GM10847 (cell line): ENCODE data around the gene SAP130.
A peak's percentile ranks its signal among the peaks of the same experiment; 100 is the strongest.

Source experiments
- POLR2A ChIP-seq: IDR thresholded peaks from 2 replicates; pipeline ENCODE4 v1.6.1; 2011; ENCODE audit not compliant: insufficient read length; ENCODE audit errors: extremely low read depth

SAP130 gene

GRCh38 chr2:128027801-128028667, at the start of gene SAP130:
Gene SAP130 (minus strand): TSS chr2:128028059. CDS start chr2:128026292, 1,767 bp downstream.
- TF ChIP-seq POLR2A, result peak; percentile 70

- no peak for TF ChIP-seq POLR2A
Measured at GRCh38 chr2:128076461-128077106, 48.7 kb upstream of the SAP130 start.

- TF ChIP-seq POLR2A, result no peak
Measured at GRCh38 chr2:128073278-128073677, 45.4 kb upstream of the SAP130 start.

GRCh38 chr2:128069769-128070168, 41.9 kb upstream of the SAP130 start:
- no peak for TF ChIP-seq POLR2A

GRCh38 chr2:128064353-128064752, 36.5 kb upstream of the SAP130 start:
- no peak for TF ChIP-seq POLR2A

- no peak for TF ChIP-seq POLR2A
Measured at GRCh38 chr2:128062571-128062970, 34.7 kb upstream of the SAP130 start.

- TF ChIP-seq POLR2A, result no peak
Measured at GRCh38 chr2:128058114-128058513, 30.3 kb upstream of the SAP130 start.

GRCh38 chr2:128057334-128057733, 29.5 kb upstream of the SAP130 start:
- TF ChIP-seq POLR2A, result no peak

GRCh38 chr2:128054104-128054885, 26.4 kb upstream of the SAP130 start:
- no peak for TF ChIP-seq POLR2A

GRCh38 chr2:128053331-128053730, 25.5 kb upstream of the SAP130 start:
- no peak for TF ChIP-seq POLR2A

GRCh38 chr2:128043041-128043440, 15.2 kb upstream of the SAP130 start:
- no peak for TF ChIP-seq POLR2A

GRCh38 chr2:128041561-128041960, 13.7 kb upstream of the SAP130 start:
- no peak for TF ChIP-seq POLR2A

- no peak for TF ChIP-seq POLR2A
Measured at GRCh38 chr2:128040166-128040771, 12.4 kb upstream of the SAP130 start.

- TF ChIP-seq POLR2A, result no peak
Measured at GRCh38 chr2:128039535-128039934, 11.7 kb upstream of the SAP130 start.

GRCh38 chr2:128038411-128038810, 10.6 kb upstream of the SAP130 start:
- no peak for TF ChIP-seq POLR2A
